ENCODE measurements around the gene BYSL.

Gene BYSL

DNA sequence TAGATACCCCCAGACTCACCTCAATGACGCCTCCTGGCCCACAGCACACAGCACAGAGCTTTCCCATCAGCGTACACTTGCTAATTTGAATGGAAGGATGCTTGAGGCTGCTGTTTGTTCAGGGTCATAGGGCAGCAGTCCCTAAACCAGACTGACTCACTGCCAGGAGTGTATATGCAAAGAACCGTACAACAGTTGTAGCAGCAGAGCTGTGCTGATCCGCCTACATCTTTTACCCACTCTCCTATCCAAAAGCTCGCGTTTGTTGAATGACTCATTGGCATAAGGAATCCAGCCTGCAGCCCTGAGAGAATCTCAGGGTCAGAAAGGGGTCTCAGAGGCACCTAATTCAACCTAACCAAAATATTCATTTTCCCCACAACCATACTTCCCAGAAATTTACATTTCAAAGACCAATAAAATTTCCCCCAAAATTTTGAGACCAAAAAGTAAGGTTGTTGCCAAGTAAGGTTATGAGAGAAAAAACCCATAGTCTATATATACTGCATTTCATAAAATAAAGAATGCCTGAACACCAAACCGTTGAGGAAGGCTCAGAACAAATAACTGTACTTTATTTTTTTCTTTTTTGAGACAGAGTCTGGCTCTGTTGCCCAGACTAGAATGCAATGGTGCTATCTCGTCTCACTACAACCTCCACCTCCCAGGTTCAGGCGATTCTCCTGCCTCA is 55.6 kb downstream of the BYSL start:
- peak; percentile 66 to 85 for DNase-seq

Measured in inflammatory macrophage (primary cell).